Measurements from ENCODE around the gene DPP6.

GRCh38 chr7:154424350-154424749 is 372.2 kb downstream of the DPP6 start:
- TF ChIP-seq, protein P1, sequence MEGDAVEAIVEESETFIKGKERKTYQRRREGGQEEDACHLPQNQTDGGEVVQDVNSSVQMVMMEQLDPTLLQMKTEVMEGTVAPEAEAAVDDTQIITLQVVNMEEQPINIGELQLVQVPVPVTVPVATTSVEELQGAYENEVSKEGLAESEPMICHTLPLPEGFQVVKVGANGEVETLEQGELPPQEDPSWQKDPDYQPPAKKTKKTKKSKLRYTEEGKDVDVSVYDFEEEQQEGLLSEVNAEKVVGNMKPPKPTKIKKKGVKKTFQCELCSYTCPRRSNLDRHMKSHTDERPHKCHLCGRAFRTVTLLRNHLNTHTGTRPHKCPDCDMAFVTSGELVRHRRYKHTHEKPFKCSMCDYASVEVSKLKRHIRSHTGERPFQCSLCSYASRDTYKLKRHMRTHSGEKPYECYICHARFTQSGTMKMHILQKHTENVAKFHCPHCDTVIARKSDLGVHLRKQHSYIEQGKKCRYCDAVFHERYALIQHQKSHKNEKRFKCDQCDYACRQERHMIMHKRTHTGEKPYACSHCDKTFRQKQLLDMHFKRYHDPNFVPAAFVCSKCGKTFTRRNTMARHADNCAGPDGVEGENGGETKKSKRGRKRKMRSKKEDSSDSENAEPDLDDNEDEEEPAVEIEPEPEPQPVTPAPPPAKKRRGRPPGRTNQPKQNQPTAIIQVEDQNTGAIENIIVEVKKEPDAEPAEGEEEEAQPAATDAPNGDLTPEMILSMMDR (optimal IDR thresholded peaks at IDR 0.05 in 1 of 3, IDR thresholded peaks at IDR 0.05 in 1 of 3, conservative IDR thresholded peaks at IDR 0.05 in 1 of 3; ENCODE audit: extremely low read depth in 1 of 3, insufficient read depth in 2 of 3, low read length in 3 of 3): no peak
- TF ChIP-seq EZH2 (IDR thresholded peaks at IDR 0.05; ENCODE audit: low read length): no peak

Measured in keratinocyte (primary cell).